Liver (tissue), 3 donors: ENCODE data around the gene RASA3.

ENCODE experiments used
- EGR1 ChIP-seq, 2 donors: IDR thresholded peaks; 2 replicates each; pipeline ENCODE4 v1.6.1; 2016 to 2018; ENCODE audit warnings: antibody characterized with exemption in 2 of 2, low read depth in 2 of 2
- FOXA1 ChIP-seq: IDR thresholded peaks from 2 replicates; pipeline ENCODE4 v1.6.1; 2016; ENCODE audit warnings: antibody characterized with exemption
- GABPA ChIP-seq, 2 donors: IDR thresholded peaks in 1 of 2; conservative IDR thresholded peaks in 1 of 2; 2 replicates each; pipeline ENCODE4 v1.6.1; 2016; ENCODE audit warnings: antibody characterized with exemption in 2 of 2, mild to moderate bottlenecking in 1 of 2, moderate library complexity in 1 of 2
- HNF4A ChIP-seq, 2 donors: conservative IDR thresholded peaks; 2 replicates each; pipeline ENCODE4 v1.6.1; 2016; ENCODE audit warnings: antibody characterized with exemption in 2 of 2, mild to moderate bottlenecking in 2 of 2
- JUND ChIP-seq, 2 donors: IDR thresholded peaks; 2 replicates each; pipeline ENCODE4 v1.6.1; 2016; ENCODE audit warnings: antibody characterized with exemption in 2 of 2
- RAD21 ChIP-seq, 2 donors: IDR thresholded peaks; 2 replicates each; pipeline ENCODE4 v1.6.1; 2016; ENCODE audit warnings: antibody characterized with exemption in 2 of 2, mild to moderate bottlenecking in 2 of 2
- TAF1 ChIP-seq: conservative IDR thresholded peaks from 2 replicates; pipeline ENCODE4 v1.6.1; 2016; ENCODE audit warnings: antibody characterized with exemption, mild to moderate bottlenecking
- ZBTB33 ChIP-seq: IDR thresholded peaks from 2 replicates; pipeline ENCODE4 v1.6.1; 2016; ENCODE audit warnings: antibody characterized with exemption
- TF ChIP-seq, protein P1 (sequence below): fragments of 150-350 bp; IDR thresholded peaks from 2 replicates; pipeline ENCODE4 v1.5.1; 2017; ENCODE audit warnings: improper control_type of control experiment, low read depth, low read length; ENCODE audit not compliant: missing input control
- donor health status: healthy.
- donor health status: healthy.

GRCh38 chr13:114012921-114013320 lies 119.5 kb downstream of the RASA3 start:
- TF ChIP-seq, protein P1, sequence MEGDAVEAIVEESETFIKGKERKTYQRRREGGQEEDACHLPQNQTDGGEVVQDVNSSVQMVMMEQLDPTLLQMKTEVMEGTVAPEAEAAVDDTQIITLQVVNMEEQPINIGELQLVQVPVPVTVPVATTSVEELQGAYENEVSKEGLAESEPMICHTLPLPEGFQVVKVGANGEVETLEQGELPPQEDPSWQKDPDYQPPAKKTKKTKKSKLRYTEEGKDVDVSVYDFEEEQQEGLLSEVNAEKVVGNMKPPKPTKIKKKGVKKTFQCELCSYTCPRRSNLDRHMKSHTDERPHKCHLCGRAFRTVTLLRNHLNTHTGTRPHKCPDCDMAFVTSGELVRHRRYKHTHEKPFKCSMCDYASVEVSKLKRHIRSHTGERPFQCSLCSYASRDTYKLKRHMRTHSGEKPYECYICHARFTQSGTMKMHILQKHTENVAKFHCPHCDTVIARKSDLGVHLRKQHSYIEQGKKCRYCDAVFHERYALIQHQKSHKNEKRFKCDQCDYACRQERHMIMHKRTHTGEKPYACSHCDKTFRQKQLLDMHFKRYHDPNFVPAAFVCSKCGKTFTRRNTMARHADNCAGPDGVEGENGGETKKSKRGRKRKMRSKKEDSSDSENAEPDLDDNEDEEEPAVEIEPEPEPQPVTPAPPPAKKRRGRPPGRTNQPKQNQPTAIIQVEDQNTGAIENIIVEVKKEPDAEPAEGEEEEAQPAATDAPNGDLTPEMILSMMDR = no peak
- TF ChIP-seq RAD21 (IDR thresholded peaks at IDR 0.05) (no peak), ZBTB33 (no peak), EGR1 (IDR thresholded peaks at IDR 0.05; ENCODE audit: low read depth in 2 of 2) (no peak), GABPA (IDR thresholded peaks at IDR 0.05 in 1 of 2, conservative IDR thresholded peaks at IDR 0.05 in 1 of 2) (no peak), JUND (IDR thresholded peaks at IDR 0.05) (no peak), FOXA1 (no peak), TAF1 (no peak), HNF4A (conservative IDR thresholded peaks at IDR 0.05) (no peak)
